Astrocyte of the cerebellum (primary cell): ENCODE measurements around the gene POGLUT3.

Source experiments
- DNase-seq: peaks from one replicate; pipeline ENCODE4 v3.0.0-alpha.2; 2011; ENCODE audit warnings: low read depth
- H3K4me3 ChIP-seq: 2 replicates; pipeline ENCODE4 v1.5.1; 2011; ENCODE audit warnings: mild to moderate bottlenecking, low read depth, low read length, moderate library complexity
- in situ Hi-C: cut with HindIII; loops from 2 replicates; pipeline ENCODE4 v1.10.0; 2017; ENCODE audit warnings: low sequenced_read_pairs
- TF ChIP-seq, protein P1 (sequence below): IDR thresholded peaks from 2 replicates; pipeline ENCODE4 v1.5.1; 2012; ENCODE audit warnings: low read length, low read depth, moderate library complexity, mild to moderate bottlenecking; ENCODE audit errors: missing control alignments

POGLUT3 gene, protein sequence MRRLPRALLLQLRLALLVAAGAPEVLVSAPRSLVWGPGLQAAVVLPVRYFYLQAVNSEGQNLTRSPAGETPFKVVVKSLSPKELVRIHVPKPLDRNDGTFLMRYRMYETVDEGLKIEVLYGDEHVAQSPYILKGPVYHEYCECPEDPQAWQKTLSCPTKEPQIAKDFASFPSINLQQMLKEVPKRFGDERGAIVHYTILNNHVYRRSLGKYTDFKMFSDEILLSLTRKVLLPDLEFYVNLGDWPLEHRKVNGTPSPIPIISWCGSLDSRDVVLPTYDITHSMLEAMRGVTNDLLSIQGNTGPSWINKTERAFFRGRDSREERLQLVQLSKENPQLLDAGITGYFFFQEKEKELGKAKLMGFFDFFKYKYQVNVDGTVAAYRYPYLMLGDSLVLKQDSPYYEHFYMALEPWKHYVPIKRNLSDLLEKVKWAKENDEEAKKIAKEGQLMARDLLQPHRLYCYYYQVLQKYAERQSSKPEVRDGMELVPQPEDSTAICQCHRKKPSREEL

DNA sequence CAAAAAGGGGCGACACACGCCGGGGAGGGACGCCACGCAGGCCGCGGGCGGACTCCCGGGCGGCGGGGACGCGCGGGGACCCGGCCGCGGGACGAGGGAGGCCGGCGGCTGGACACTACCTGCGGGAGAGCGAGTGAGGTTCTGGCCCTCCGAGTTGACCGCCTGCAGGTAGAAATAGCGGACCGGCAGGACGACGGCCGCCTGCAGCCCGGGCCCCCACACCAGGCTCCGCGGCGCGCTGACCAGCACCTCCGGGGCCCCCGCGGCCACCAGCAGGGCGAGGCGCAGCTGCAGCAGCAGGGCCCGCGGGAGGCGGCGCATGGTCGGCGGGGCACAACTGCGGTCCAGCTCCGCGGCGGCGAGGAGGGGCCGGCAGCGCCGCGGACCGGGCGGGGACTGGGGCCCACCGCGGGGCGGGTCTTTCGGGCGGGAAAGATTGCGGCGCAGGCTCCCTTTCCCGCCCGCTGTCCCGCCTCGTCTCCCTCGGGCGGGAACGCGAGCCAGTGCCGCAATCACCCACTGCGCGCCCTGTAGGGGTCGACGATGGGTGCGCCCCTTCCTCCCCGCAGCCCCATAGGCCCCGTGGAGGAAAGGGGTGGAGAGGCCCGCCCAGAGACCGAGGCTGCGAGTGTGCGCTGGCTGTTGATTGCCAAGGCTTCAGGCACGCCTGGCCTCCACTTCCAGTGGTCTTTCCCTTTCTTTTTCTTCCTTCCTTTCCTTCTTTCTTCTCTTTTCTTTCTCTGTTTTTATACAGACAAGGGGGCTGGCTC lies at the start of gene POGLUT3:
Gene POGLUT3, minus strand, starts transcription at position 339 of the 770 bp plus-strand sequence. Its CDS starts 18 bp downstream, at position 321.
- H3K4me3 ChIP-seq = peak within 1 kb of the TSS; percentile 53
- no peak for DNase-seq
- in situ Hi-C loops = no loop called here
- TF ChIP-seq, protein P1, sequence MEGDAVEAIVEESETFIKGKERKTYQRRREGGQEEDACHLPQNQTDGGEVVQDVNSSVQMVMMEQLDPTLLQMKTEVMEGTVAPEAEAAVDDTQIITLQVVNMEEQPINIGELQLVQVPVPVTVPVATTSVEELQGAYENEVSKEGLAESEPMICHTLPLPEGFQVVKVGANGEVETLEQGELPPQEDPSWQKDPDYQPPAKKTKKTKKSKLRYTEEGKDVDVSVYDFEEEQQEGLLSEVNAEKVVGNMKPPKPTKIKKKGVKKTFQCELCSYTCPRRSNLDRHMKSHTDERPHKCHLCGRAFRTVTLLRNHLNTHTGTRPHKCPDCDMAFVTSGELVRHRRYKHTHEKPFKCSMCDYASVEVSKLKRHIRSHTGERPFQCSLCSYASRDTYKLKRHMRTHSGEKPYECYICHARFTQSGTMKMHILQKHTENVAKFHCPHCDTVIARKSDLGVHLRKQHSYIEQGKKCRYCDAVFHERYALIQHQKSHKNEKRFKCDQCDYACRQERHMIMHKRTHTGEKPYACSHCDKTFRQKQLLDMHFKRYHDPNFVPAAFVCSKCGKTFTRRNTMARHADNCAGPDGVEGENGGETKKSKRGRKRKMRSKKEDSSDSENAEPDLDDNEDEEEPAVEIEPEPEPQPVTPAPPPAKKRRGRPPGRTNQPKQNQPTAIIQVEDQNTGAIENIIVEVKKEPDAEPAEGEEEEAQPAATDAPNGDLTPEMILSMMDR = peak; percentile 1

DNA sequence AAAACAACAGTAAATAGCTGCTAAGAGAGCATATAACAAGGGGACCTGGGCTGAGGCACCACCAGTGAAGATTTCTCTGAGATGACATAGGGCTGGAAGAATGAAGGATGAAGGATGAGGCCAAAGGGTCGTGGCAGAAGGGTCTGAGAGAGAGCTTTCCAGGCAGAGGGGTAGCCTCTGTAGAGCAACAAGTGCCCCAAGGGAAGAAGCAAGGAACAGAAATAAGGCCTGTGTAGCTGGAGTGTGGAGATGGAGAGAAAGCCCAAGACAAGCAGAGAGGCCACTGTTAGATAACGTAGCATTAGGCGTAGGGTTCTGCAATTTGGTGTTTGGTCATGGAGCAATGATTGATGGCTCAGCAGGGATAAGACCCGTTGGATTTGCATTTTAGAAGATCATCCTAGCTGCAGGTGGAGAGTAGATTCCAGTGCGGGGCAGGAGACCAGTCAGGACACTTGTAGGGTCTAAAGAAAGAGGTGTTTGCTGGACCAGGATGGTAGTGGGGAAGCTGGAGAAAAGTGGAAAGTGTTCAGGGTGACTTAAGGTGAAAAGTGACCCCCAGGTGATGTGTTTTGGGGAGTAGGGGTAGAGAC lies 47.8 kb upstream of the POGLUT3 start:
- no peak for DNase-seq
- in situ Hi-C loops = no loop called here
- H3K4me3 ChIP-seq = no peak overlapping the region
- TF ChIP-seq, protein P1 = no peak

DNA sequence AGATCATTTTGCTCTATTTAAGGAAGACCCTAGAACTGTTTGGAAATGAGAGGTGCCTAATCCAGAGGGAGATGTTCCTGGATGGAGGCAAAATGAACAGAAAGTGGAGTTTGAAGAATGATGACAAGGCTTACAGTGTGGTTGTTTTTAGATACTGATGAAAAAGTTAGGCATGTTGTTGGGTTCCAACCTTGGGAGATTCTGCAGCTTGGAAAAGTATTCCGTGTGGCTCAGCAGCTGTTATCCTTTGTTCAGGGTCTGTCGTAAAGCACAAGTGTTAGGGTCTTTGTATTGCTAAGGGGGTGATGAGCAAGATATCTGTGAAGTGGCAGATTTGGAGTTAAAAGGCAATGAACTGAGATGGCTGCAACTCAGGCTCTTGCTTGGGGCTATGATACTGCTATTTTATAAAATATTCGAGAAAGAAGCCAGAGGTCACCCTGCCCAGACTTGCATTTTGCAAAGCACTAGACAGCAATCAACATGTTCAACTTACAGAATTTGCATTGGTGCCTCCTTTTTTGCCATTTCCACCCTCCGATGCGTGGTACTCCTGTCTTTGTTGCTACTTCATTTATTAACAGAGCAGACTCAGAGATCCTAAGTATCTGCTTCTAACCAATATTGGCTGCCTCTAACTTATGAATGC lies 45.3 kb upstream of the POGLUT3 start:
- no peak overlapping the region for H3K4me3 ChIP-seq
- TF ChIP-seq, protein P1 = no peak
- no peak for DNase-seq
- in situ Hi-C loops = no loop called here

DNA sequence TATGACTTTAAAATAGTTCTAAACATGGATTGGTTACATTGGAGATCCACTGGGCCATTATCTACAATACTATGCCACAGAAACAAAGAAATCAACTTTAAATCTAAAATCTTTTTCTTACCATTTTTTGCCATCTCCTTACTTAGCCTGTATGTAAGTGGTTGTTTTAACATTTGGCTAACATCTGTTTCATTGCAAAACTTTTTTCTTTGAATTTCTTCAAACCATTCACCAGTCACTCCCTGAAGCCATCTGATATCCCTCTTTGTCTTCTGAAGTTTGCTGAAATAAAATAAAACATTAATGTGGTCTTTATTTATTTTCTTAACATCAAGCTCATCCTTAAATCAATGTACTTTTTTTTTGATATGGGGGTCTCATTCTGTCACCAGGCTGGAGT lies 43.3 kb upstream of the POGLUT3 start:
- in situ Hi-C loops = no loop called here
- TF ChIP-seq, protein P1 = no peak
- no peak for DNase-seq
- no peak overlapping the region for H3K4me3 ChIP-seq

DNA sequence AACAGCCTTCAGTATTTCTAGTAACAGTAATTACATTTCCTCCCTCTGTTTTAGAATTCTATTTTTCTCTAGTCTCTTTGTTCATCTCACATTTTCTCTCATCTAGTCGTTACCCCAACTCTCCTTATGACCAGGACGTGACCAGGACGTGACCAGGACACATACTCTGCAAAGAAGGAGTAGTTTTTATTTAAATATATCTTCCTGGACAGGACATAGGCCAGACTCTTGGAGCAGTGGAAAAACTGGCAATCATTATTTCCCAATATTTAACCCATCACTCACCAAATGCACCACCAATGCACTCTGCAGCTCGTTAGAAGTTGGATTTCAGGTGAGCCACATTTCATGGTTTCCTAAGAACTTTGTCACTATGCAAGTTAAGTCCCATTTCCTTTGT lies 40.3 kb upstream of the POGLUT3 start:
- TF ChIP-seq, protein P1 = no peak
- H3K4me3 ChIP-seq = no peak overlapping the region
- in situ Hi-C loops = no loop called here
- DNase-seq = no peak

DNA sequence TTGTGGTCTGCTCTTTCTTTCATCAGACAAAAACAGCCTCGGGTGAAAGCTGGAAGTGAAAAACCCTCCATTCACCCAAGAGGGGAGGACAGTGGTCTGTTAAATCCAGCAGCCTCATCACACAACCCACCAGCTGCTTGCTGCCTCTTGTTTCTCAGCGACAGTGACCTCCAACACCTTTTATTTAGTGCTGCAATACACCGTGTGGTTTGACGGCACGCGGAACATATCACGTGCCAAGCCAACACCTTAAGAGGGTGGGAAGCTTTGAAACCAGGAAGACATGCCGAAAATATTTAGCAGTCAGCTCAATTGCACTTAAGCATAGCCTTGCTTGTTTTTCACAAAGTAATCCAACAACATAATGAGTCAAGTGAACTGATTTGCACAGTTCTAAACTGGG lies 39.8 kb upstream of the POGLUT3 start:
- H3K4me3 ChIP-seq = no peak overlapping the region
- in situ Hi-C loops = no loop called here
- no peak for DNase-seq
- TF ChIP-seq, protein P1 = no peak
